Measurements from ENCODE around the gene ATP8A1. TPM values are rescaled to one million over a fixed set of nuclear protein-coding genes. Genes with fewer than 3 reads are reported as not detected.
"Not testable (repeated sequence)": the region's sequence is repeated elsewhere in the genome, so short reads cannot be mapped to it uniquely, and the experiment has no call there.

ATP8A1 gene
- total RNA-seq, 1 donor from 2014 or later: 2.4 TPM

DNA sequence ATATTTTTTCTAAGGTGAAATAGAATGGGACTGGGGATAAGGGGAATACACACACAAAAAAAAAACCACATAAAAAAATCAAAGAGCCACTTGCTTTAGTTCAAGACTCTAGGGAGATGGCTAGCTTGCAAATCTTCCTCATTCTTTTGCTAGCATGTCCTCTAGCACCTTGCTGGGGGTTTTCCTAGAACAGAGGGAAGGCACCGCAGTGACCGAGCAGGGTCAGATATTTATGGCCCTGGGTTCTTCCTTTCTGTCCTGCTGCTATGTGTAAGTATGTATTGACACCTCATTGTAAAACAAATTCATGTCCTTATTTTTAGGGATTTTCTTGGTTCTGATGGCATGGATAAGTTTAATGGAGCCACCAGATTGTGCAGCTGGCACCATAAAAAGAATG lies 178.4 kb downstream of the ATP8A1 start:
- no peaks in the 10 kb centered on the region for H3K27me3 Mint-ChIP-seq (ENCODE audit: unreplicated experiment)
- H3K4me1 Mint-ChIP-seq (ENCODE audit: unreplicated experiment): peaks cover 47% of the 10 kb centered on the region
- no peak overlapping the region for H3K4me3 Mint-ChIP-seq (ENCODE audit: unreplicated experiment)
- TF ChIP-seq, protein P1, sequence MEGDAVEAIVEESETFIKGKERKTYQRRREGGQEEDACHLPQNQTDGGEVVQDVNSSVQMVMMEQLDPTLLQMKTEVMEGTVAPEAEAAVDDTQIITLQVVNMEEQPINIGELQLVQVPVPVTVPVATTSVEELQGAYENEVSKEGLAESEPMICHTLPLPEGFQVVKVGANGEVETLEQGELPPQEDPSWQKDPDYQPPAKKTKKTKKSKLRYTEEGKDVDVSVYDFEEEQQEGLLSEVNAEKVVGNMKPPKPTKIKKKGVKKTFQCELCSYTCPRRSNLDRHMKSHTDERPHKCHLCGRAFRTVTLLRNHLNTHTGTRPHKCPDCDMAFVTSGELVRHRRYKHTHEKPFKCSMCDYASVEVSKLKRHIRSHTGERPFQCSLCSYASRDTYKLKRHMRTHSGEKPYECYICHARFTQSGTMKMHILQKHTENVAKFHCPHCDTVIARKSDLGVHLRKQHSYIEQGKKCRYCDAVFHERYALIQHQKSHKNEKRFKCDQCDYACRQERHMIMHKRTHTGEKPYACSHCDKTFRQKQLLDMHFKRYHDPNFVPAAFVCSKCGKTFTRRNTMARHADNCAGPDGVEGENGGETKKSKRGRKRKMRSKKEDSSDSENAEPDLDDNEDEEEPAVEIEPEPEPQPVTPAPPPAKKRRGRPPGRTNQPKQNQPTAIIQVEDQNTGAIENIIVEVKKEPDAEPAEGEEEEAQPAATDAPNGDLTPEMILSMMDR (IDR thresholded peaks at IDR 0.05): no peak
- no peak for DNase-seq (ENCODE audit: extremely low spot score, unreplicated experiment)
- no peaks in the 10 kb centered on the region for H3K36me3 Mint-ChIP-seq (ENCODE audit: unreplicated experiment)
- H3K9me3 Mint-ChIP-seq (ENCODE audit: unreplicated experiment): no peaks in the 10 kb centered on the region
- no peak overlapping the region for H3K27ac Mint-ChIP-seq (ENCODE audit: unreplicated experiment)

DNA sequence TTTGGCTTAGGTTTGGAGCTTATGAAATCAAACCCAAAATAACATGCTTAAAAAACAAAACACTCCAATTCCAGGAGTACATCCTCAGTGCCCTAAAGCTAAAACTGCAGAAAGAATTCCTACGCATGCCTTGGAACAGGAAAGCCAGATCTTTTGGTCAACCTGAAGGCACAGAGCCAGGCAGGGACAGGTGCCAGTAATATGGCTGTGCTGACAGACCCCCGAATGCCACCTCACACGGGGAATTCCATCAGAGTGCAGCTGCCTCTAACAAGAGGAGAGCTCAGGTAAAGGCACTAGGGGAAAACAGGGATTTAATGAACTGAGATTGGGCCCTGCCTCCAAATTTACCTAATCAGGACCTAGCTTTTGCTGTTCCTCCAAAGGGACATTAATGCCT lies 182.5 kb downstream of the ATP8A1 start:
- H3K4me1 Mint-ChIP-seq (ENCODE audit: unreplicated experiment): peaks cover 14% of the 10 kb centered on the region
- H3K27ac Mint-ChIP-seq (ENCODE audit: unreplicated experiment): no peak overlapping the region
- DNase-seq (ENCODE audit: extremely low spot score, unreplicated experiment): no peak
- TF ChIP-seq, protein P1 (IDR thresholded peaks at IDR 0.05): no peak
- H3K27me3 Mint-ChIP-seq (ENCODE audit: unreplicated experiment): no peaks in the 10 kb centered on the region
- H3K9me3 Mint-ChIP-seq (ENCODE audit: unreplicated experiment): no peaks in the 10 kb centered on the region
- H3K36me3 Mint-ChIP-seq (ENCODE audit: unreplicated experiment): peaks cover 3% of the 10 kb centered on the region
- no peak overlapping the region for H3K4me3 Mint-ChIP-seq (ENCODE audit: unreplicated experiment)

DNA sequence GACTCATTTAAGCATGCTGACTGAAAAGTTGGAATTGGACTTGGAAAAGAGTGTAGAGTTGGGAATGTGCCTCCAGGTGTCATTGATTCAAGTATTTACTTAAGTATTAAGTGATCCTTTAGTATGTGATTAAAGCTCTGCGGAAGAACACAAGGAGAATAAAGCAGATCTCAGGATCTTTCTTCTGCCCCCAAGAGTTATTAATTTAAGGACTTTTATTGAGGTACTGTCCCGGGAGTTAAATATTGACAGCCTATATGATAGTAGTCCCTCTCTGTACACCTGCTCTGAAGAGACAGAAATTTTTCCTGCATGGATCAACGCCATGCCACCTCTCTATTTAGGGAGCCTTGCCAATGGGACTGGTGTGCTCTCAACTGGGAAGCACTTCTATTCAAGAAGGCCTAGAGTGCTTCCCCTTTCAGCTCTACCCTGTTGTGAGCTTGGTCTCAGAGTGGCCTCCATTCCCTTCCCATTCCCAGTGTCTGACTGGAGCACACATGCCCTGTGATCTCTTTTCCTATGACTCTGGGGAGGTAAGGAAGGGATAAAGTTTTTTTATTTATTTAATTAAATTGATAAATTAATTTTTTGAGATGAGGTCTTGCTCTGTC lies 183.7 kb downstream of the ATP8A1 start:
- Mint-ChIP-seq H3K4me3 (ENCODE audit: unreplicated experiment) (no peak overlapping the region), H3K9me3 (ENCODE audit: unreplicated experiment) (no peaks in the 10 kb centered on the region), H3K4me1 (ENCODE audit: unreplicated experiment) (peaks cover 2% of the 10 kb centered on the region), H3K36me3 (ENCODE audit: unreplicated experiment) (peaks cover 3% of the 10 kb centered on the region), H3K27ac (ENCODE audit: unreplicated experiment) (no peak overlapping the region), H3K27me3 (ENCODE audit: unreplicated experiment) (no peaks in the 10 kb centered on the region)
- TF ChIP-seq, protein P1 (IDR thresholded peaks at IDR 0.05): no peak
- no peak for DNase-seq (ENCODE audit: extremely low spot score, unreplicated experiment)

DNA sequence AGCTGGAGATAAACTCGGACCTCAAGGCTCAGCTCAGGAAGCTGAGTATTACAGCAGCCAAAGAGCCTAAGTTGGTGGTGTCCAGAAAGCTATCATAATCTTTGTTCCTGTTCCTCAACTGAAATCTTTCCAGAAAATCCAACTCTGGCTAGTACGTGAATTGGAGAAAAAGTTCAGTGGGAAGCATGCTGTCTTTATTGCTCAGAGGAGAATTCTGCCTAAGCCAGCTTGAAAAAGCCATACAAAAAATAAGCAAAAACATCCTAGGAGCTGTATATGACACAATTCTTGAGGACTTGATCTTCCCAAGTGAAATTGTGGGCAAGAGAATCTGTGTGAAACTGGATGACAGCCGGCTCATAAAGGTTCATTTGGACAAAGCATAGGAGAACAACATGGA lies 185.0 kb downstream of the ATP8A1 start:
- TF ChIP-seq, protein P1 (IDR thresholded peaks at IDR 0.05): no peak
- no peak overlapping the region for H3K4me3 Mint-ChIP-seq (ENCODE audit: unreplicated experiment)
- H3K27ac Mint-ChIP-seq (ENCODE audit: unreplicated experiment): no peak overlapping the region
- H3K9me3 Mint-ChIP-seq (ENCODE audit: unreplicated experiment): no peaks in the 10 kb centered on the region
- peaks cover 3% of the 10 kb centered on the region for H3K36me3 Mint-ChIP-seq (ENCODE audit: unreplicated experiment)
- peaks cover 4% of the 10 kb centered on the region for H3K4me1 Mint-ChIP-seq (ENCODE audit: unreplicated experiment)
- DNase-seq (ENCODE audit: extremely low spot score, unreplicated experiment): no peak
- no peaks in the 10 kb centered on the region for H3K27me3 Mint-ChIP-seq (ENCODE audit: unreplicated experiment)

DNA sequence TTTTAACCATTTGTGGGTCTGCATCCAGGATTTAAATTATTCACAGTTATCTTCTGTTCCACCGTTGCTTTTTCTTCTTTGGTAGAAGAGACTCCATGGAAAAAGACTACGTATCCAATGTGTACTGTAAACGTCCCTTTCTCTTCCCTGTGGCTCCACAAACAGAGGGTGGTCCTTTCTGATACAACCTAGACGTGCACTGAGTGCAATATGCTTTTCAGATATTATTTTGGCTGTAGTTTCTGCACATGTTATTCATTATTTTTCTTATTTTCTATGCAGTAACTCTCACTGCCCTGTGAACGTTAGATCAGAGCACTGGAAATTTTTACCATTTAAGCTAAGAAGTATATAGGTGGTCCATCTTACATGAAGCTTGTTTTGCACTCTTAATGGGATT lies 186.9 kb downstream of the ATP8A1 start:
- no peak overlapping the region for H3K4me3 Mint-ChIP-seq (ENCODE audit: unreplicated experiment)
- no peak overlapping the region for H3K27ac Mint-ChIP-seq (ENCODE audit: unreplicated experiment)
- TF ChIP-seq, protein P1 (IDR thresholded peaks at IDR 0.05): no peak
- peaks cover 3% of the 10 kb centered on the region for H3K36me3 Mint-ChIP-seq (ENCODE audit: unreplicated experiment)
- DNase-seq (ENCODE audit: extremely low spot score, unreplicated experiment): no peak
- no peaks in the 10 kb centered on the region for H3K9me3 Mint-ChIP-seq (ENCODE audit: unreplicated experiment)
- peaks cover 14% of the 10 kb centered on the region for H3K4me1 Mint-ChIP-seq (ENCODE audit: unreplicated experiment)
- H3K27me3 Mint-ChIP-seq (ENCODE audit: unreplicated experiment): no peaks in the 10 kb centered on the region

DNA sequence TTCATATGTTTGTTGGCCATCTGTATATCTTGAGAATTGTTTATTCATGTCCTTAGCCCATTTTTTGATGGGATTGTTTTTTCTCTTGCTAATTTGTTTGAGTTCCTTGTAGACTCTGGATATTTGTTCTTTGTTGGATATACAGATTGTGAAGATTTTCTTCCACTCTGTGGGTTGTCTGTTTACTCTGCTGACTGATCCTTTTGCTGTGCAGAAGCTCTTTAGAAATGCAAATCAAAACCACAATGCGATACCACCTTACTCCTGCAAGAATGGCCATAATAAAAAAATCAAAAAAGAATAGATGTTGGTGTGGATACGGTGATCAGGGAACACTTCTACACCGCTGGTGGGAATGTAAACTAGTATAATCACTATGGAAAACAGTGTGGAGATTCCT lies 189.1 kb downstream of the ATP8A1 start:
- not testable (repeated sequence) for H3K27ac Mint-ChIP-seq (ENCODE audit: unreplicated experiment); H3K36me3 Mint-ChIP-seq (ENCODE audit: unreplicated experiment); DNase-seq (ENCODE audit: extremely low spot score, unreplicated experiment); H3K27me3 Mint-ChIP-seq (ENCODE audit: unreplicated experiment); H3K9me3 Mint-ChIP-seq (ENCODE audit: unreplicated experiment); H3K4me3 Mint-ChIP-seq (ENCODE audit: unreplicated experiment)
- peaks cover 20% of the 10 kb centered on the region for H3K4me1 Mint-ChIP-seq (ENCODE audit: unreplicated experiment)

All from osteocyte (in vitro differentiated cells).